Stomach smooth muscle (tissue), 2 donors: ENCODE measurements around the gene ZSWIM3.

ENCODE experiments used
- H3K27ac ChIP-seq: one replicate; pipeline ENCODE4 v1.7.0; 2013; ENCODE audit warnings: mild to moderate bottlenecking, low read length, inconsistent platforms
- H3K27me3 ChIP-seq, 2 donors: one replicate each; pipeline ENCODE4 v1.7.0; 2013; ENCODE audit warnings: low read length in 2 of 2; ENCODE audit not compliant: insufficient read depth in 2 of 2, control insufficient read depth in 1 of 2
- H3K36me3 ChIP-seq, 2 donors: one replicate each; pipeline ENCODE4 v1.7.0; 2013; ENCODE audit warnings: low read length in 2 of 2; ENCODE audit not compliant: control insufficient read depth in 2 of 2, insufficient read depth in 2 of 2
- H3K4me1 ChIP-seq: one replicate; pipeline ENCODE4 v1.7.0; 2013; ENCODE audit warnings: low read length; ENCODE audit not compliant: control insufficient read depth, insufficient read depth
- H3K4me3 ChIP-seq, 2 donors: one replicate each; pipeline ENCODE4 v1.7.0; 2013; ENCODE audit warnings: low read length in 2 of 2
- H3K9ac ChIP-seq, 2 donors: one replicate each; pipeline ENCODE4 v1.7.0; 2013; ENCODE audit warnings: low read length in 2 of 2, mild to moderate bottlenecking in 1 of 2
- H3K9me3 ChIP-seq, 2 donors: one replicate each; pipeline ENCODE4 v1.7.0; 2013; ENCODE audit warnings: low read length in 2 of 2; ENCODE audit not compliant: control insufficient read depth in 2 of 2
- donor health status: healthy.
- donor health status: Pancreatic carcinoma.

Gene ZSWIM3

DNA sequence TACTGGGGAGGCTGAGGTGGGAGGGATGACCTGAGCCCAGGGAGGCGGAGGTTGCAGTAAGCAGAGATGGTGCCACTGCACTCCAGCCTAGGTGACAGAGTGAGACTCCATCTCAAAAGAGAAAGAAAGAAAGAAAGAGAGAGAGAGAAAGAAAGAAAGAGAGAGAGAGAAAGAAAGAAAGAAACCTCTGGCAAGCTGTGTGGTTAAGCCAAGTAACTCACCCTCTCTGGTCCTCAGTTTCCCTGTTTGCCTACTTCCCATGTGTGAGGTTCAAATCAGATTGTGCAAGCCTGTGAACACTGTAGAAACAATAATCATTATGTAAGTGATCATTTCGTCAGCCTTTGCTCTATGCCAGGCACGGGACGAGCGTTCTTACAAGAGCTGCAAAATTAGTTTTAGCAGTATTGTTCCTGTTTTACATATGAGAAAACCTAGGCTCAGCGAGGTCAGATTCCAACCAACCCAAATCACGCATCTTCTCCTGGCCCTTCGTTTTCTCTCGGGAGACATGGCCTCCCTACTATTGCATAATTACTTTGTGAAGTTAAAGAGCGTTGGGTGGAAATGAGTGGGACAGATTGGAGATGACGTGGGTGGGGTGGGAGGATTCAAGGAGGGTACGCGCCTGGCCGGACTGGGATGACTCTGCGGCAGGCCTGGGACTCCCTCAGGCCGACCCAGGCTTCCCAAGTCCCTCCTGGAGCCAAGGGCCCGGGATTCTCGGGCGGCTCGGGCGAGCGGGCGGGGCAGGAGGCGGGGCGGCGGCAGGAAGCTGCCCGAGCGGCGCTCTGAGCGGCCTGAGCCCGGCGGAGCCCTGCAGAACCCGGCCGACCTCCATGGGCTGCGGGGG lies 24.2 kb upstream of the ZSWIM3 start, which contains the start of gene SNX21:
Gene SNX21, plus strand, starts transcription at position 770 of the 853 bp plus-strand sequence. CDS start 121 bp downstream, outside the sequence.
- peaks cover 0 to 3% of the 10 kb centered on the region in 2 donors for H3K36me3 ChIP-seq
- H3K4me3 ChIP-seq, result peak within 1 kb of the TSS; percentile 89 to 91
- peaks cover 50% of the 10 kb centered on the region for H3K4me1 ChIP-seq
- no peaks in the 10 kb centered on the region for H3K27me3 ChIP-seq
- H3K27ac ChIP-seq, result peak within 1 kb of the TSS; percentile 96
- H3K9ac ChIP-seq, result peak within 1 kb of the TSS; percentile 94 to 95
- H3K9me3 ChIP-seq, result no peaks in the 10 kb centered on the region

- Histone ChIP-seq H3K27ac (peak overlapping the region; percentile 96), H3K4me3 (peak overlapping the region; percentile 89 to 91), H3K36me3 (peaks cover 0 to 3% of the 10 kb centered on the region in 2 donors), H3K9me3 (no peaks in the 10 kb centered on the region), H3K27me3 (no peaks in the 10 kb centered on the region), H3K4me1 (peaks cover 45% of the 10 kb centered on the region), H3K9ac (peak overlapping the region; percentile 94 to 95)
Observed at GRCh38 chr20:45833883-45834796, 23.3 kb upstream of the ZSWIM3 start.

GRCh38 chr20:45834797-45835161 lies 22.6 kb upstream of the ZSWIM3 start:
- Histone ChIP-seq H3K4me3 (peak overlapping the region; percentile 89 to 91), H3K4me1 (peaks cover 45% of the 10 kb centered on the region)

DNA sequence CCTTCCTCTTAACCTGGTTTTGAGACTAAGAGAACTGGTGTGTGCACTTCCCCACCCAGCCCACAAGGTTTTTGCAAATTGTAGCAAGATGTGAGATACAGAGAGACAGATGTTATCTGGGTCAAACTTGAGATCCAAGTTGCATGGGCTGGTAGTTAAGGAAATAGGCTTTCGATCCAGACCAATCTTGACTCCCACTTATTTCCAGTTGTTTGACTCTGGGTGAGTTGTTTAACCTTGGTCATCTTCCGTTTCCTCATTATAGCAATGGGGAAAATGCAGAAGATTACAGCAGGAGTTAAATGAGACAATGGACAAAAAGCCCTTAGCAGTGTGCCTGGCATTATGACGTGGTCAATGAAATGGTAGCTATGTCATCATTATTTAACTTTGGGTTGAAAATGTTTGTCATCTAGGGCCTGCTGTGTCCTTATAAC lies 22.1 kb upstream of the ZSWIM3 start:
- Histone ChIP-seq H3K9ac (peak overlapping the region in 1 of 2 donors; percentile 94), H3K36me3 (peaks cover 3 to 8% of the 10 kb centered on the region in 2 donors), H3K9me3 (no peaks in the 10 kb centered on the region), H3K4me1 (peaks cover 45% of the 10 kb centered on the region), H3K27me3 (no peaks in the 10 kb centered on the region), H3K4me3 (peak overlapping the region; percentile 89 to 91), H3K27ac (peak overlapping the region; percentile 96)

More at GRCh38 chr20:45834797-45835161, 22.6 kb upstream of the ZSWIM3 start:
- Histone ChIP-seq H3K9me3 (no peaks in the 10 kb centered on the region), H3K27ac (peak overlapping the region; percentile 96), H3K36me3 (peaks cover 2 to 3% of the 10 kb centered on the region in 2 donors), H3K9ac (peak overlapping the region; percentile 94 to 95), H3K27me3 (no peaks in the 10 kb centered on the region)

- no peaks in the 10 kb centered on the region for H3K27me3 ChIP-seq
- H3K27ac ChIP-seq, result peak overlapping the region; percentile 96
- peaks cover 3 to 11% of the 10 kb centered on the region in 2 donors for H3K36me3 ChIP-seq
- peaks cover 45% of the 10 kb centered on the region for H3K4me1 ChIP-seq
- peak overlapping the region in 1 of 2 donors; percentile 36 for H3K9ac ChIP-seq
- no peaks in the 10 kb centered on the region for H3K9me3 ChIP-seq
- peak overlapping the region; percentile 89 to 91 for H3K4me3 ChIP-seq
Observed at GRCh38 chr20:45835825-45836224, 21.6 kb upstream of the ZSWIM3 start.

- Histone ChIP-seq H3K9ac (peak overlapping the region in 1 of 2 donors; percentile 29), H3K36me3 (peaks cover 3 to 18% of the 10 kb centered on the region in 2 donors), H3K27ac (no peak overlapping the region), H3K9me3 (no peaks in the 10 kb centered on the region), H3K27me3 (no peaks in the 10 kb centered on the region), H3K4me1 (peaks cover 46% of the 10 kb centered on the region), H3K4me3 (peak overlapping the region in 1 of 2 donors; percentile 35)
Observed at GRCh38 chr20:45836841-45837240, 20.6 kb upstream of the ZSWIM3 start.

DNA sequence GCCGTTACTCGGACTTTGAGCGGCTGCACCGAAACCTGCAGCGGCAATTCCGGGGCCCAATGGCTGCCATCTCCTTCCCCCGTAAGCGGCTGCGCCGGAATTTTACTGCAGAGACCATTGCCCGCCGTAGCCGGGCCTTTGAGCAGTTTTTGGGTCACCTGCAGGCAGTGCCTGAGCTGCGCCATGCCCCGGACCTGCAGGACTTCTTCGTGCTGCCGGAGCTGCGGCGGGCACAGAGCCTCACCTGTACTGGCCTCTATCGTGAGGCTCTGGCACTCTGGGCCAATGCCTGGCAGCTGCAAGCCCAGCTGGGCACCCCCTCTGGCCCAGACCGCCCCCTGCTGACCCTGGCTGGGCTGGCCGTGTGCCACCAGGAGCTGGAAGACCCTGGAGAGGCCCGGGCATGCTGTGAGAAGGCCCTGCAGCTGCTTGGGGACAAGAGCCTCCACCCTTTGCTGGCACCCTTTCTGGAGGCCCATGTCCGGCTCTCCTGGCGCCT lies 16.7 kb upstream of the ZSWIM3 start:
- Histone ChIP-seq H3K27ac (no peak overlapping the region), H3K9me3 (no peaks in the 10 kb centered on the region), H3K4me3 (no peak overlapping the region), H3K27me3 (no peaks in the 10 kb centered on the region), H3K36me3 (peaks cover 25 to 34% of the 10 kb centered on the region in 2 donors), H3K9ac (no peak overlapping the region), H3K4me1 (peaks cover 31% of the 10 kb centered on the region)

GRCh38 chr20:45841407-45842129 lies 15.8 kb upstream of the ZSWIM3 start:
- H3K4me3 ChIP-seq, result no peak overlapping the region
- no peak overlapping the region for H3K9ac ChIP-seq
- peaks cover 26% of the 10 kb centered on the region for H3K4me1 ChIP-seq
- no peaks in the 10 kb centered on the region for H3K9me3 ChIP-seq
- H3K36me3 ChIP-seq, result peaks cover 29 to 40% of the 10 kb centered on the region in 2 donors
- H3K27me3 ChIP-seq, result no peaks in the 10 kb centered on the region
- H3K27ac ChIP-seq, result peak overlapping the region; percentile 53

DNA sequence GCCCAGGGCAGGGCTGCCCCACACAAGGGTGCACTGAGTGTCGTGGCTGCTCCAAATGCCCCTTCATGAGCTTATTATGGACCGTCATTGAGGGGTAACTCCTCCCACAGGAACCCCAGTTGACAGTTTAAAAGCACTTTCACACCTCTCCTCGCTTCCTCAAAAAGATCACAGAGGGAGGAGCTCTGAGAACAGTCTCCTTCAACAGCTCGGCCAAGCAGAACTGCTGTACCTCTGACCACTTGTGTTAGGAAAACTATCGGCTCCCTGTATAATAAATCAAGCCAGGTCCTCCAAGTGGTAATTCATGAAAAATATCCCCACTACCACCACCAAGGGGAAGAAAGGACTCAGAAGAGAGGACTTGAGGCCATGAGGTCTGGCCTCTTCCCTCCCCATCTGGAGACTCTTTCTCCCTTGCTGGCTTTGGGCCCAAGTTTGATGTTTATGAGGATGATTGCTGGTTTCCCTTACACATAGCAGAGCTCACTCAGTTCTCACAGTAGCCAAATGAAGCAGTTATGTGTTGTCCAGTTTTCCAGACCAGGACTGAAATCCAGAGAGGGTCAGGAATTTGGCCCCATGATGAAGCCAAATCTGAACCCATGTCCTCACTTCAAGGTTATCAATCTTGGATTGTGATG lies 15.1 kb upstream of the ZSWIM3 start:
- no peak overlapping the region for H3K4me3 ChIP-seq
- H3K4me1 ChIP-seq, result peaks cover 21% of the 10 kb centered on the region
- no peaks in the 10 kb centered on the region for H3K9me3 ChIP-seq
- H3K27ac ChIP-seq, result peak overlapping the region; percentile 53
- H3K36me3 ChIP-seq, result peaks cover 27 to 41% of the 10 kb centered on the region in 2 donors
- H3K27me3 ChIP-seq, result no peaks in the 10 kb centered on the region
- peak overlapping the region in 1 of 2 donors; percentile 64 for H3K9ac ChIP-seq
